ENCODE data around the gene THPO.

DNA sequence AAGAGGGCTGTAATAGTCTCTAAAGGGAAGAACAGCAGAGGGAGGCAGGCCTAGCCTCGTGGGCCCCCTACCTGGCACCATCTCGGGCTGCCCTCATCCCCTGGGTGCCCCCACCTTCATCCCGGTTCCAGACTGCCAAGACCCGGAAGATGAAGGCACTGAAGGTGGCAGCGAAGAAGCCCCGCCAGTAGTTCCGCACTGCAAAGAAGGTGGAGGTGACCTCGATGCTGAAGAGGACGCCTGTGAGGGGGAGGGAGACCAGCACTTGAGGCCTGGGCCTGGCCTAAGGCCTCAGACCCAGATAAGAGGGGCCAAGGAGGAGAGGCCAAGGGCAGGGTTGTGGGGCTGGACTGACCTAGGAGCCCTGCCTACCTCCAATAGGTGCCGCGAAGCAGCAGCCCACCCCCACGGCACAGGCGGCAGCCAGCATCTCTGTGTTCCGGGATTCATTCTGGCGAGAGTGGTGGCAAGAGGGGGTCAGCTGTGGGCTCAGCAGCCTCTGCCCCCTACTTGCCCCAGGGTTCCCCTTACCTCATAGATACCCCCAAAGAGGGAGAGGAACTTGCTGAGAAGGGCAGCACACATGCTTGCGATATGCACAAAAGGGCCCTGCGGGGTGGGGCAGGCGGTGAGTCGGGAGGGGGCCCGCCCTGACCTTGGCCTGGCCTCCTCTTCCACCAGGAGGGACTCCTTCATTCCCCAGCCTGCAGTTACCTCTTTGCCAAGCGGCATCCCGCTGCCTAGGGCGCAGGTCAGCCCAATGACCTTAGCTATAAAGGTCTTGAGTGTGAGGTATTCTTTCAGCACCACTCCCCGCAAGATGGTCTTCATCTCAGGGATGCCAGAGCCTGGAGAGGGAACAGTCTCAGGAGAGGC is 20.5 kb downstream of the THPO start:
- TF ChIP-seq, protein P1, sequence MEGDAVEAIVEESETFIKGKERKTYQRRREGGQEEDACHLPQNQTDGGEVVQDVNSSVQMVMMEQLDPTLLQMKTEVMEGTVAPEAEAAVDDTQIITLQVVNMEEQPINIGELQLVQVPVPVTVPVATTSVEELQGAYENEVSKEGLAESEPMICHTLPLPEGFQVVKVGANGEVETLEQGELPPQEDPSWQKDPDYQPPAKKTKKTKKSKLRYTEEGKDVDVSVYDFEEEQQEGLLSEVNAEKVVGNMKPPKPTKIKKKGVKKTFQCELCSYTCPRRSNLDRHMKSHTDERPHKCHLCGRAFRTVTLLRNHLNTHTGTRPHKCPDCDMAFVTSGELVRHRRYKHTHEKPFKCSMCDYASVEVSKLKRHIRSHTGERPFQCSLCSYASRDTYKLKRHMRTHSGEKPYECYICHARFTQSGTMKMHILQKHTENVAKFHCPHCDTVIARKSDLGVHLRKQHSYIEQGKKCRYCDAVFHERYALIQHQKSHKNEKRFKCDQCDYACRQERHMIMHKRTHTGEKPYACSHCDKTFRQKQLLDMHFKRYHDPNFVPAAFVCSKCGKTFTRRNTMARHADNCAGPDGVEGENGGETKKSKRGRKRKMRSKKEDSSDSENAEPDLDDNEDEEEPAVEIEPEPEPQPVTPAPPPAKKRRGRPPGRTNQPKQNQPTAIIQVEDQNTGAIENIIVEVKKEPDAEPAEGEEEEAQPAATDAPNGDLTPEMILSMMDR (IDR thresholded peaks at IDR 0.05), result no peak
- no peak for TF ChIP-seq FOXP1 (CRISPR knock-in tag; IDR thresholded peaks at IDR 0.05; ENCODE audit: borderline replicate concordance)
- TF ChIP-seq, protein P2, sequence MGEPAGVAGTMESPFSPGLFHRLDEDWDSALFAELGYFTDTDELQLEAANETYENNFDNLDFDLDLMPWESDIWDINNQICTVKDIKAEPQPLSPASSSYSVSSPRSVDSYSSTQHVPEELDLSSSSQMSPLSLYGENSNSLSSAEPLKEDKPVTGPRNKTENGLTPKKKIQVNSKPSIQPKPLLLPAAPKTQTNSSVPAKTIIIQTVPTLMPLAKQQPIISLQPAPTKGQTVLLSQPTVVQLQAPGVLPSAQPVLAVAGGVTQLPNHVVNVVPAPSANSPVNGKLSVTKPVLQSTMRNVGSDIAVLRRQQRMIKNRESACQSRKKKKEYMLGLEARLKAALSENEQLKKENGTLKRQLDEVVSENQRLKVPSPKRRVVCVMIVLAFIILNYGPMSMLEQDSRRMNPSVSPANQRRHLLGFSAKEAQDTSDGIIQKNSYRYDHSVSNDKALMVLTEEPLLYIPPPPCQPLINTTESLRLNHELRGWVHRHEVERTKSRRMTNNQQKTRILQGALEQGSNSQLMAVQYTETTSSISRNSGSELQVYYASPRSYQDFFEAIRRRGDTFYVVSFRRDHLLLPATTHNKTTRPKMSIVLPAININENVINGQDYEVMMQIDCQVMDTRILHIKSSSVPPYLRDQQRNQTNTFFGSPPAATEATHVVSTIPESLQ (CRISPR knock-in tag; IDR thresholded peaks at IDR 0.05), result no peak
- no peak for TF ChIP-seq ZNF138 (CRISPR knock-in tag; conservative IDR thresholded peaks at IDR 0.05)
